Suprapubic skin (tissue), 4 donors: ENCODE results near the gene MFSD1. TPM values are rescaled to one million over a fixed set of nuclear protein-coding genes. Genes with fewer than 3 reads are reported as not detected.
"Not testable (repeated sequence)": the region's sequence is repeated elsewhere in the genome, so short reads cannot be mapped to it uniquely, and the experiment has no call there.

Experiments used
- DNase-seq, 2 donors: peaks; one replicate each; pipeline ENCODE4 v3.0.0-alpha.2; 2019; ENCODE audit warnings: low spot score in 2 of 2
- H3K27ac ChIP-seq: fragments of 200-600 bp; sonication (generic); one replicate; pipeline ENCODE4 v1.5.1; 2019
- H3K27me3 ChIP-seq: fragments of 200-600 bp; sonication (generic); one replicate; pipeline ENCODE4 v1.5.1; 2019
- H3K36me3 ChIP-seq: fragments of 200-600 bp; sonication (generic); one replicate; pipeline ENCODE4 v1.5.1; 2019
- H3K4me1 ChIP-seq: fragments of 200-600 bp; sonication (generic); one replicate; pipeline ENCODE4 v1.5.1; 2019
- H3K4me3 ChIP-seq: fragments of 200-600 bp; sonication (generic); one replicate; pipeline ENCODE4 v1.5.1; 2019; ENCODE audit warnings: mild to moderate bottlenecking
- H3K9me3 ChIP-seq: fragments of 200-600 bp; sonication (generic); one replicate; pipeline ENCODE4 v1.5.1; 2019
- EP300 ChIP-seq: sonication (generic); formaldehyde crosslinking; IDR thresholded peaks from one replicate; pipeline ENCODE4 v1.6.1; 2017; ENCODE audit warnings: antibody characterized with exemption
- POLR2A ChIP-seq, 2 donors: fragments of 450-650 bp; IDR thresholded peaks; one replicate each; pipeline ENCODE4 v1.6.1; 2017; ENCODE audit warnings: antibody characterized with exemption in 2 of 2, mild to moderate bottlenecking in 2 of 2, moderate library complexity in 2 of 2
- POLR2AphosphoS5 ChIP-seq, 3 donors: sonication (generic); formaldehyde crosslinking; IDR thresholded peaks; one replicate each; pipeline ENCODE4 v1.6.1; 2017; ENCODE audit warnings: antibody characterized with exemption in 3 of 3
- WGBS: methylation state at CpG from one replicate; pipeline ENCODE4 v1.1.5; 2018; 5-methylcytosine and 5-hydroxymethylcytosine counted together
- total RNA-seq, 4 donors: library from RNA; depleted of rRNA; stranded (reverse); fragments of >200 nt; gene quantifications; one replicate each; pipeline ENCODE4 v1.1.0, GENCODE V29; 2016
- TF ChIP-seq, protein P1 (sequence below), 2 donors: fragments of 200-600 bp in 1 of 2; fragments of 450-650 bp in 1 of 2; sonication (generic) in 1 of 2; IDR thresholded peaks; one replicate each; pipeline ENCODE4 v1.5.1; 2016 to 2019; ENCODE audit warnings: antibody characterized with exemption in 2 of 2, mild to moderate bottlenecking in 1 of 2, moderate library complexity in 1 of 2

MFSD1 gene
- total RNA-seq, 4 donors from 2014 or later, result 46.3 to 80.6 (median 70.8) TPM

DNA sequence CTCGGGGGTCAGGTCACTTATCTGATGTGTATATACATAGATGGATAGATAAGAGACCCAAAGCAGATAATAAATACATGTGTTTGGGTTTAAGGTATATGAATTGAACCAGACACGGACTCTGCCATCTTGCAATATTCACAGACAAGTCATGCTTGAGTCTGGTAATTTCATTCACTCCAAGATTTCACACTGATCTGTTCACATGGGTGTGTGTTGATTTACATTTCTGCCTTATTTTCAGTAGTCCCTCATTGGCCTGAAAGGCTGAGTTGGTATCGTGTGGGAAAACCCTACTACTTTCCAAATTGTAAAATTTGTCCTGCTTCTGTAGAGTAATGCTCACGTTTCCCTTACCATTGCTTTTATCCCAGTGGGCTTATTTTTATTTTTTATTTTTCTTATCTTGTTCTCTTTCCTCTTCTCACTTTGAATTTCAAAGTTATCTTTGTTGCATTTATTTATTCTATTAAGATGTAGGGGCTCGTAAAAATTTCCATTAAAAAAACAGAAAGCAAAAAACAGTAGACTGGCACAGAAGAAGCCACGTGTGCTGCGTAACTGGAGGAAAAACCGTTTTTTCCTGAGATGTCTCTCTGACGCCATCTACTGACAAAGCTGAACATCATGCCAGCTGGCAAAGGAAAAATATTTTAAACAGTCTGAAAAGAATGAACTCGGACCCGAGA lies 10.8 kb upstream of the MFSD1 start:
- Histone ChIP-seq H3K27ac (no peak overlapping the region), H3K4me3 (no peak overlapping the region), H3K36me3 (no peaks in the 10 kb centered on the region), H3K9me3 (peaks cover 4% of the 10 kb centered on the region), H3K4me1 (peaks cover 8% of the 10 kb centered on the region), H3K27me3 (no peaks in the 10 kb centered on the region)
- no peak for DNase-seq
- 10% methylated on average over 11 of the region's 11 CpGs for WGBS
- TF ChIP-seq POLR2AphosphoS5 (IDR thresholded peaks at IDR 0.05), result no peak
- TF ChIP-seq, protein P1, sequence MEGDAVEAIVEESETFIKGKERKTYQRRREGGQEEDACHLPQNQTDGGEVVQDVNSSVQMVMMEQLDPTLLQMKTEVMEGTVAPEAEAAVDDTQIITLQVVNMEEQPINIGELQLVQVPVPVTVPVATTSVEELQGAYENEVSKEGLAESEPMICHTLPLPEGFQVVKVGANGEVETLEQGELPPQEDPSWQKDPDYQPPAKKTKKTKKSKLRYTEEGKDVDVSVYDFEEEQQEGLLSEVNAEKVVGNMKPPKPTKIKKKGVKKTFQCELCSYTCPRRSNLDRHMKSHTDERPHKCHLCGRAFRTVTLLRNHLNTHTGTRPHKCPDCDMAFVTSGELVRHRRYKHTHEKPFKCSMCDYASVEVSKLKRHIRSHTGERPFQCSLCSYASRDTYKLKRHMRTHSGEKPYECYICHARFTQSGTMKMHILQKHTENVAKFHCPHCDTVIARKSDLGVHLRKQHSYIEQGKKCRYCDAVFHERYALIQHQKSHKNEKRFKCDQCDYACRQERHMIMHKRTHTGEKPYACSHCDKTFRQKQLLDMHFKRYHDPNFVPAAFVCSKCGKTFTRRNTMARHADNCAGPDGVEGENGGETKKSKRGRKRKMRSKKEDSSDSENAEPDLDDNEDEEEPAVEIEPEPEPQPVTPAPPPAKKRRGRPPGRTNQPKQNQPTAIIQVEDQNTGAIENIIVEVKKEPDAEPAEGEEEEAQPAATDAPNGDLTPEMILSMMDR (IDR thresholded peaks at IDR 0.05), result peak; percentile 60 to 70
- no peak for TF ChIP-seq EP300
- no peak for TF ChIP-seq POLR2A (IDR thresholded peaks at IDR 0.05)

DNA sequence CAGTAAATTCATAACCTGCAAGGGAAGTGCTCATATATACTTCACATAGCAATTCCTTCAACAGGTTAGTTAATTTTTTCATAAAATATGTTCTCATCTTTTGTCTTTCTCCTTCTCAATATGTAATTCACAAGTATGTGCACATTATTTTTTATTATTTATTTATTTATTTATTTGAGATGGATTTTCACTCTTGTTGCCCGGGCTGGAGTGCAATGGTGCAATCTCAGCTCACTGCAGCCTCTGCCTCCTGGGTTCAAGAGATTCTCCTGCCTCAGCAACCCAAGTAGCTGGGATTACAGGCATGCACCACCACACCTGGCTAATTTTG lies 10.3 kb upstream of the MFSD1 start:
- H3K36me3 ChIP-seq, H3K27ac ChIP-seq, H3K4me3 ChIP-seq, H3K9me3 ChIP-seq, DNase-seq, H3K4me1 ChIP-seq, H3K27me3 ChIP-seq: not testable (repeated sequence)
- WGBS, result 4% methylated on average over 1 of the region's 1 CpG

DNA sequence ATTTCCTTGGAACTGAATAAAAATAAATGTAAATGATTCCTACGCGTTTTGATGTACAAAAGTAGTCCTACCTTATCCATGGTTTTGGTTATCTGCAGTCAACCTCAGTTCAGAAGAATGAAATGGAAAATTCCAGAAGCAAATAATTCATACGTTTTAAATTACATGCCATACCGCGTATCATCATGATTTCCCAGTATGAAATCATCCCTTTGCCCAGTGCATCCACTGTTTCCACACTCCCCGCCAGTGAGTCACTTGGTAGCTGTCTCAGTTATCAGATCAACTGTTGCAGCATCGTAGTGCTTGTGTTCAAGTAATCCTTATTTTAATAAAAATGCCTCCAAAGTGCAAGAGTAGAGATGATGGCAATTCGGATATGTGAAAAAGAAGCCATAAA lies 9.1 kb upstream of the MFSD1 start:
- Histone ChIP-seq H3K4me1 (peaks cover 8% of the 10 kb centered on the region), H3K27me3 (no peaks in the 10 kb centered on the region), H3K27ac (no peak overlapping the region), H3K36me3 (no peaks in the 10 kb centered on the region), H3K9me3 (peaks cover 4% of the 10 kb centered on the region), H3K4me3 (no peak overlapping the region)
- WGBS, result 50% methylated on average over 8 of the region's 8 CpGs
- TF ChIP-seq POLR2AphosphoS5 (IDR thresholded peaks at IDR 0.05), result no peak
- TF ChIP-seq EP300, result no peak
- TF ChIP-seq, protein P1 (IDR thresholded peaks at IDR 0.05), result no peak
- no peak for TF ChIP-seq POLR2A (IDR thresholded peaks at IDR 0.05)
- no peak for DNase-seq

DNA sequence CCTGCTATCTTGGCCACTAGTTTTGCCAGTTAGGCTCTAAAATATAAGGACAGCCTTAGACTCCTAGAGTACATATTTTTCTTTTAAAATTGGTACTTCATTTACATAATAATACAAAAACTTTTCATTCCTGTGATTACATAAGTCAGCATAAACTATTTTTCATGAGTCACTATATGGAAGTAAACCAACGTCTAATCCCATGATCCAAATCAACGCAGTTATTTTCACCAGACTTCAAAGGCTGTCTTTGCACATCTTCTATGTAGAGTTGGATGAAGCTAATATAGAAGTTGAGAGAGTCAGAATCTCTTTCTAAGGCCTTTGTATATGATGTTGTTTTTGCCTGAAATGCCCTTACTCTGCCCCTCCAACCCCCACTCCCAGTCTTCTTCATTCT lies 7.6 kb upstream of the MFSD1 start:
- peaks cover 8% of the 10 kb centered on the region for H3K4me1 ChIP-seq
- no peak overlapping the region for H3K27ac ChIP-seq

DNA sequence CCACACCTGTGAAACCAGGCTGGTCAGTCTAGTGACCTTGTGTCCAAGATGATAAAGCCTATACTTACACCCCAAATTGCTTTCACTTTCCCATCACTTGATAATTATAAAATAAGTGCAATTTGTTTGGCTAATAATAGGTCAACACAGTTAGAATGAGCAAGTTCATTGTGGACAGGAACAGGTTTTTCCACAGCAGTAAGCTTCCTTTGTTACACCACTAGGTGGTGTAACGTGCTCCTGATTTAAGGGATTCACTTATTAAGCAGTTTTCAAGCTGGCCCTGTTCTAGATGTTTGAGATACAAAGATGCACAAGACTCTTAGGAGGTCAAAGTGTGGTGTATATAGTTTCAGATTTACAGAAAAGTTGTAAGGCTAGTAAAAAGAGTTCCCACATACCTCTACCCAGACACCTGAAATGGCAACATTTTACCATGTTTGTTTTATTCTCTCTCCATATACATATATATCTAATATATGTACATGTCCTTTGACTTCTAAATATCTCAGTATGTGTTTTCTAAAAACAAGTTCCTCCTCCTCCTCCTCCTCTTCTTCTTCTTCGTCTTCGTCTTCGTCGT lies 6.8 kb upstream of the MFSD1 start:
- DNase-seq, result no peak
- 73% methylated on average over 5 of the region's 5 CpGs for WGBS
- Histone ChIP-seq H3K9me3 (peaks cover 4% of the 10 kb centered on the region), H3K4me1 (peaks cover 8% of the 10 kb centered on the region), H3K27ac (no peak overlapping the region), H3K36me3 (no peaks in the 10 kb centered on the region), H3K27me3 (no peaks in the 10 kb centered on the region), H3K4me3 (no peak overlapping the region)
- TF ChIP-seq, protein P1 (IDR thresholded peaks at IDR 0.05), result peak; percentile 19 to 55
- TF ChIP-seq EP300, result no peak

More for the DNA sequence above, 7.6 kb upstream of the MFSD1 start:
- Histone ChIP-seq H3K9me3 (peaks cover 4% of the 10 kb centered on the region), H3K36me3 (no peaks in the 10 kb centered on the region), H3K27me3 (no peaks in the 10 kb centered on the region), H3K4me3 (no peak overlapping the region)
- 81% methylated on average over 2 of the region's 2 CpGs for WGBS
- TF ChIP-seq EP300 (no peak), POLR2AphosphoS5 (IDR thresholded peaks at IDR 0.05) (no peak), POLR2A (IDR thresholded peaks at IDR 0.05) (no peak)
- TF ChIP-seq, protein P1 (IDR thresholded peaks at IDR 0.05), result no peak
- no peak for DNase-seq
